Skeletal muscle satellite cell (primary cell): ENCODE measurements around the gene PEAR1.

Experiments used
- H3K27me3 ChIP-seq: 2 replicates; pipeline ENCODE4 v1.7.0; 2013; ENCODE audit warnings: low read length; ENCODE audit not compliant: control insufficient read depth, insufficient read depth
- H3K36me3 ChIP-seq: 2 replicates; pipeline ENCODE4 v1.7.0; 2013; ENCODE audit warnings: mild to moderate bottlenecking, control low read depth, low read length; ENCODE audit not compliant: insufficient read depth
- H3K4me1 ChIP-seq: 2 replicates; pipeline ENCODE4 v1.7.0; 2013; ENCODE audit warnings: low read length; ENCODE audit not compliant: control insufficient read depth, insufficient read depth
- H3K4me2 ChIP-seq: 2 replicates; pipeline ENCODE4 v1.7.0; 2013; ENCODE audit warnings: mild to moderate bottlenecking, low read length
- H3K4me3 ChIP-seq: 2 replicates; pipeline ENCODE4 v1.7.0; 2013; ENCODE audit warnings: low read length
- H3K9ac ChIP-seq: 2 replicates; pipeline ENCODE4 v1.7.0; 2013; ENCODE audit warnings: mild to moderate bottlenecking, low read depth, low read length, moderate library complexity
- H3K9me3 ChIP-seq: replicated peaks from 2 replicates; pipeline ENCODE4 v1.7.0; 2013; ENCODE audit warnings: mild to moderate bottlenecking, control low read depth, low read length

The PEAR1 gene

DNA sequence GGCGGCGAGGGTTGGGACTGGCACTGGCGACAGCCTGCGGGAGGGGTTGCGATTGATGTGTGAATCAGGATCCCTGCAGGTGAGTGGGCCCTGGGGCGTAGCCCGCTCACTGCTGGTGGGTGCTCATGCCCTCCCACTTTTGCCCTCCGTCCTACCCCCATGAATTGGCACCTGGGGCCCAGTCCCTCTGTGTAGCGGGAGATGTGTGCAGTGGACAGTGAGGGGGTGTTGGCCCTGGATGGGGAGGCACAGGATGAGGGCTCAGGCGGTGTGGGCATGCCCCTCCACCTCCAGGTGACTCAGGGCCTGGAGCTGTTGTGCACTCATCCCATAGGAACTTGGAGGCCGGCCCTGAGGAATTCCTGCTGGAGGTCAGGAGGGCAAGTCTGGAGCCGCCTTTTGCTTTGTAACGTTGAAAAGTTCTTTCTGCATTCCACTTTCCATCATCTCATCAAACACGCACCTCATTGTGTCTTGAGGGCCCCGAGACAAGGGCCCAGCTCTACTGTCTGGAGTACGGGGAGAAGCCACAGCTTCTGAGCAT is 3.0 kb downstream of the PEAR1 start:
- Histone ChIP-seq H3K9ac (peak overlapping the region; percentile 29), H3K9me3 (no peaks in the 10 kb centered on the region), H3K27me3 (peaks cover 15% of the 10 kb centered on the region), H3K4me3 (peak overlapping the region; percentile 30), H3K36me3 (no peaks in the 10 kb centered on the region), H3K4me2 (peak overlapping the region; percentile 68), H3K4me1 (peaks cover 37% of the 10 kb centered on the region)

GRCh38 chr1:156897078-156897825 is 3.7 kb downstream of the PEAR1 start:
- Histone ChIP-seq H3K4me3 (peak overlapping the region; percentile 30), H3K36me3 (no peaks in the 10 kb centered on the region), H3K27me3 (peaks cover 11% of the 10 kb centered on the region), H3K4me2 (peak overlapping the region; percentile 68), H3K9ac (peak overlapping the region; percentile 29), H3K9me3 (no peaks in the 10 kb centered on the region), H3K4me1 (peaks cover 34% of the 10 kb centered on the region)

- H3K27me3 ChIP-seq = peaks cover 11% of the 10 kb centered on the region
- no peak overlapping the region for H3K4me2 ChIP-seq
- H3K4me3 ChIP-seq = no peak overlapping the region
- peaks cover 29% of the 10 kb centered on the region for H3K4me1 ChIP-seq
- H3K9me3 ChIP-seq = no peaks in the 10 kb centered on the region
- H3K36me3 ChIP-seq = no peaks in the 10 kb centered on the region
- peak overlapping the region; percentile 10 for H3K9ac ChIP-seq
Measured at GRCh38 chr1:156898161-156898566, 4.6 kb downstream of the PEAR1 start.

DNA sequence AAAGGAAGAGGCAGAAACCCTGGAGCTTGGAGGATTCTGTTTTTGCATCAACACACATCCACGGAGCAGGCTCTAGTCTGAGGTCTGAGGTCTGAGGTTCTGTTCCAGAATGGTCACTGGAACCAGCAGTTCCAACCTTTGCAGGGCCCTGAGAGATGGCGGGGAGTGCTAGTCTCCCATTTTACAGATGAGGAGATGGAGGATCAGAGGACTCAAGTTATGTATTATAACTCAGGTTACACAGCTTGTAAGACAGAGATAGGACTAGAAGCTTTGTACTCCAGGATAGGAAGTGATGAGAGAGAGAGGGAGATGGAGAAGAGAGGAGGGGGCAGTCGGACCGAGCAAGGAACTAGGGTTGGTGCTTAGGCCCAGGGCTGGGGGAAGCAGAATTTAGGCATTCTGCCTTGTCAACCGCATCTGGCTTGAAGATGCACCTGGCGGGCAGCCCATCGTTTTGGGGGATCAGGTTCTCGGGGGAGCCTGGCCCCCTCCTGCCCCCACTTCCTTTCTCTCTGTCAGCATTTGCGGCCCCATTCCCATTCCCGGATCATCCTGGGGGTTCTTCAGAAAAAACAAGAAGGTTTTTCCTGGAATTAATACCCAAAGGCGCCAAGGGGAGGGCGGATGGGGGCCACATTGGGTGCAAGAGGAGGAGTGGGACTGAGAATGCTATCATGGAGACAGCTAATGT is 5.6 kb downstream of the PEAR1 start:
- no peaks in the 10 kb centered on the region for H3K9me3 ChIP-seq
- no peaks in the 10 kb centered on the region for H3K36me3 ChIP-seq
- H3K9ac ChIP-seq = no peak overlapping the region
- peaks cover 29% of the 10 kb centered on the region for H3K4me1 ChIP-seq
- peaks cover 15% of the 10 kb centered on the region for H3K27me3 ChIP-seq
- no peak overlapping the region for H3K4me2 ChIP-seq
- H3K4me3 ChIP-seq = no peak overlapping the region

- no peak overlapping the region for H3K4me2 ChIP-seq
- H3K27me3 ChIP-seq = peaks cover 18% of the 10 kb centered on the region
- peaks cover 29% of the 10 kb centered on the region for H3K4me1 ChIP-seq
- no peaks in the 10 kb centered on the region for H3K36me3 ChIP-seq
- H3K9me3 ChIP-seq = no peaks in the 10 kb centered on the region
- H3K9ac ChIP-seq = no peak overlapping the region
- no peak overlapping the region for H3K4me3 ChIP-seq
Measured at GRCh38 chr1:156899956-156900718, 6.6 kb downstream of the PEAR1 start.

DNA sequence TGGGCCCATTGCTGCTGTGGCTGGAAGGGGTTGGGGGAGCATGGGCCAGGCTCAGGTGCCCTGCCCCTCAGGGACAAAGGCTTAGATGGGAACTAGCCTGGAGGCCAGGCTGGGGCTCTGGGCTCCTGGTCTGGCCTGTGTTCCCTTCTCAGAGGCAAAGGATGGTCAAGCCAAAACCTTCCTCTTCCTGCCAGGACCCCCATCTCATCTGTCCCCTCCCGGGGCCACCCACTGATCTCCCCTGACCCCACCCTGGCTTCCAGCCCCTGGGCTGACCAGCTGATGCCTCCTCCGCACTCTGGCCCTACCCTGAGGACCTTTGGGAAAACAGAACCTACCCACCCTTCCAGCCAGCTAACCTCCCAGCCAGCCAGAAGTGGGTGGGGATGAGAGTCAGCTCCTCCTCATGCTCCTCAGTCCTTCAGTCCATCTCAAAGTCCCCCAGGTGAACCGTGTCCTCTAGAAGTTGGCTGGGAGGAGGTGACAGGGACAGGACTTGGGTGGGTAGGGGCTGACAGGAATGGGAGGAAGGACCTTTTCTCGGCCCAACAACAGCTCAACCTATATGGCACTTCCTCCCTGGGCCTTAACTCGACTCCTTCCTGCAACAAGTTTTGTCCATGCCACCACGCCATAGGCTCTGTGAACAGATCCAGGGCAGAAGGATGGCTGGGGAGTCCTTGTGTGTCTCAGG is 7.5 kb downstream of the PEAR1 start:
- H3K27me3 ChIP-seq = peaks cover 18% of the 10 kb centered on the region
- H3K4me3 ChIP-seq = no peak overlapping the region
- peaks cover 26% of the 10 kb centered on the region for H3K4me1 ChIP-seq

GRCh38 chr1:156901590-156901900 is 8.0 kb downstream of the PEAR1 start:
- no peaks in the 10 kb centered on the region for H3K9me3 ChIP-seq
- H3K36me3 ChIP-seq = no peaks in the 10 kb centered on the region
- no peak overlapping the region for H3K4me3 ChIP-seq
- H3K4me2 ChIP-seq = no peak overlapping the region
- no peak overlapping the region for H3K9ac ChIP-seq
- H3K4me1 ChIP-seq = peaks cover 21% of the 10 kb centered on the region
- peaks cover 18% of the 10 kb centered on the region for H3K27me3 ChIP-seq

More for the DNA sequence above, 7.5 kb downstream of the PEAR1 start:
- no peak overlapping the region for H3K9ac ChIP-seq
- no peak overlapping the region for H3K4me2 ChIP-seq
- H3K9me3 ChIP-seq = no peaks in the 10 kb centered on the region
- H3K36me3 ChIP-seq = no peaks in the 10 kb centered on the region

DNA sequence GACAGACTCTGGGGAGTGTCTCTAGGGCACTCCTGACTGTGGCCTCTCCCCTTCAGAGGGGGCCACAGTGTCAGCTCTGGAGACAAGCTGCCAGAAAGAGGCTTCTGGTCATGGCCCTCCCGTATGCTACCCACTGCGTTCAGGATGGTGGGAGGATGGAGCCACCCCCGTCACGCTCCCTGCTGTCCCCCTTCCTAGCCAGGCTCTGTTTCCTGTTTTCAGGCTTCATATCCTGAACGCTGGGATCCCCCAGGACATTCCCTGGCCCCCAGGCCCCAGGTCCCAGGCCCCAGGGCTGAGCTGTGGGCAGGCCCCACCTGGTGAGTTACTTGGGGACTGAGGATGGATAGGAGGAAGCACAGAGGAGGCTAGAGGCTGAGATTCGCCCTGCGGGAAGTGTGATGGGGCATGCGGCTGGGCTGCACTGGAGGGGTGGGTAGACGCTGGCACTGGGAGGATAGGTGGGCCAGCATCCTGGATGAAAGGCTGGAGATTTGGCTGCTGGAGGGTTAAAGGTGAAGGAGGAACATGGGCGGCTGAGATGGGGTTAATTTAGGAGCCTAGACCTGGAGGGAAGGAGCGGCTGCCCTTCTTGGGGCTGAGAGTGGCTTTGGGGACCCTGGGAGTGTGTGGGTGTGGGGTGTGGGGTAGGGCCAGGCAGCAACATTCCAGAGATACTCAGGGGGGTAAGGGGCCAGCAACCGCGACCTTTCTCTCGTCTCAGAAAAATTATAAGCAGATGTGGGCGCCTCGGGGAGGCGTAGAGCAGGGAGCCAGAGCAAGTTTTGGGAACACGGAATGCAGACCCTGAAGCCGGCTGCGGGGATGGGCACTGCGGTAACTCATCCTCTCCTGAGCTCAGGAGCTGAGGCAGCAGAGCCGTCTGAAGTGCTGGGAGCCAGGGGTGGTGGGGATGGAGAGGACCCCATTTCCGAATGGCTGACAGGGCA is 8.7 kb downstream of the PEAR1 start:
- Histone ChIP-seq H3K4me2 (no peak overlapping the region), H3K27me3 (peaks cover 18% of the 10 kb centered on the region), H3K9me3 (no peaks in the 10 kb centered on the region), H3K9ac (no peak overlapping the region), H3K4me3 (no peak overlapping the region), H3K4me1 (peaks cover 14% of the 10 kb centered on the region), H3K36me3 (no peaks in the 10 kb centered on the region)

- H3K36me3 ChIP-seq = no peaks in the 10 kb centered on the region
- no peak overlapping the region for H3K9ac ChIP-seq
- no peaks in the 10 kb centered on the region for H3K9me3 ChIP-seq
- peaks cover 18% of the 10 kb centered on the region for H3K27me3 ChIP-seq
- H3K4me3 ChIP-seq = no peak overlapping the region
- no peak overlapping the region for H3K4me2 ChIP-seq
- H3K4me1 ChIP-seq = peaks cover 4% of the 10 kb centered on the region
Measured at GRCh38 chr1:156903328-156904091, 10.0 kb downstream of the PEAR1 start.
